Neural cell (in vitro differentiated cells): ENCODE measurements around the gene SYNJ1. TPM values are rescaled to one million over a fixed set of nuclear protein-coding genes. Genes with fewer than 3 reads are reported as not detected.
"Not testable (repeated sequence)": the region's sequence is repeated elsewhere in the genome, so short reads cannot be mapped to it uniquely, and the experiment has no call there.

Experiments used
- H2AFZ ChIP-seq: fragments of 200-600, 300-800 bp; sonication (generic), shearing (Covaris generic); 2 replicates; pipeline ENCODE4 v1.6.0; 2014; ENCODE audit warnings: low read depth, mild to moderate bottlenecking, antibody characterized with exemption, low read length, moderate library complexity
- H3F3A ChIP-seq: fragments of 200-600 bp; shearing (Covaris generic); 2 replicates; pipeline ENCODE4 v1.6.1; 2016; ENCODE audit warnings: mild to moderate bottlenecking, moderate library complexity, mixed read lengths, antibody characterized with exemption, low read length; ENCODE audit not compliant: insufficient read depth, poor library complexity, severe bottlenecking
- H3K27ac ChIP-seq: fragments of 200-600, 300-800 bp; sonication (generic), shearing (Covaris generic); 2 replicates; pipeline ENCODE4 v1.5.1; 2014; ENCODE audit warnings: mild to moderate bottlenecking, low read length, moderate library complexity
- H3K27me3 ChIP-seq: fragments of 300-800, 200-600 bp; sonication (generic), shearing (Covaris generic); 2 replicates; pipeline ENCODE4 v1.6.0; 2014; ENCODE audit warnings: mild to moderate bottlenecking, low read depth, low read length, moderate library complexity; ENCODE audit not compliant: insufficient read depth
- H3K36me3 ChIP-seq: fragments of 300-800, 200-600 bp; sonication (generic), shearing (Covaris generic); 2 replicates; pipeline ENCODE4 v1.5.1; 2014; ENCODE audit warnings: mild to moderate bottlenecking, antibody characterized with exemption, low read length, moderate library complexity; ENCODE audit not compliant: insufficient read depth
- H3K4me2 ChIP-seq: fragments of 300-800, 200-600 bp; sonication (generic), shearing (Covaris generic); 2 replicates; pipeline ENCODE4 v1.6.0; 2014; ENCODE audit warnings: mild to moderate bottlenecking, low read length
- H3K4me3 ChIP-seq: fragments of 300-800, 200-600 bp; sonication (generic), shearing (Covaris generic); 2 replicates; pipeline ENCODE4 v1.5.1; 2014; ENCODE audit warnings: mild to moderate bottlenecking, low read length, moderate library complexity
- H3K79me2 ChIP-seq: fragments of 200-600 bp; shearing (Covaris generic); replicated peaks from 2 replicates; pipeline ENCODE4 v1.6.0; 2014; ENCODE audit warnings: mild to moderate bottlenecking, low read length, moderate library complexity; ENCODE audit not compliant: insufficient read depth
- H3K9ac ChIP-seq: fragments of 300-800, 200-600 bp; sonication (generic), shearing (Covaris generic); 2 replicates; pipeline ENCODE4 v1.6.1; 2016; ENCODE audit warnings: mild to moderate bottlenecking, low read length, mixed read lengths
- H3K9me2 ChIP-seq: fragments of 200-600 bp; shearing (Covaris generic); 2 replicates; pipeline ENCODE4 v1.6.1; 2016; ENCODE audit warnings: mild to moderate bottlenecking, low read length, mixed read lengths; ENCODE audit not compliant: insufficient read depth
- H3K9me3 ChIP-seq: fragments of 200-600, 300-800 bp; sonication (generic), shearing (Covaris generic); 2 replicates; pipeline ENCODE4 v1.6.1; 2016; ENCODE audit warnings: mild to moderate bottlenecking, mixed run types, low read length, moderate library complexity, mixed read lengths
- H4K20me1 ChIP-seq: fragments of 200-600 bp; shearing (Covaris generic); 2 replicates; pipeline ENCODE4 v1.6.1; 2016; ENCODE audit warnings: mild to moderate bottlenecking, mixed run types; ENCODE audit not compliant: insufficient read depth
- CTCF ChIP-seq: fragments of 450-650 bp; IDR thresholded peaks from 2 replicates; pipeline ENCODE4 v1.5.1; 2014; ENCODE audit warnings: antibody characterized with exemption, mild to moderate bottlenecking, moderate library complexity; ENCODE audit not compliant: poor library complexity, severe bottlenecking
- EP300 ChIP-seq: fragments of 450-650 bp; conservative IDR thresholded peaks from 2 replicates; pipeline ENCODE4 v1.6.1; 2014; ENCODE audit warnings: antibody characterized with exemption, mild to moderate bottlenecking, moderate library complexity; ENCODE audit not compliant: poor library complexity, severe bottlenecking
- EZH2 ChIP-seq: fragments of 200-600, 300-800 bp; shearing (Covaris generic), sonication (generic); IDR thresholded peaks from 2 replicates; pipeline ENCODE4 v1.6.1; 2014; ENCODE audit warnings: antibody characterized with exemption, low read length, borderline replicate concordance, mild to moderate bottlenecking; ENCODE audit not compliant: insufficient read depth, poor library complexity, severe bottlenecking
- MXI1 ChIP-seq: fragments of 450-650 bp; conservative IDR thresholded peaks from 2 replicates; pipeline ENCODE4 v1.6.1; 2014; ENCODE audit warnings: antibody characterized with exemption, mild to moderate bottlenecking; ENCODE audit not compliant: poor library complexity, severe bottlenecking
- POLR2AphosphoS5 ChIP-seq: IDR thresholded peaks from 2 replicates; pipeline ENCODE4 v1.6.1; 2012
- RAD21 ChIP-seq: fragments of 450-650 bp; conservative IDR thresholded peaks from 2 replicates; pipeline ENCODE4 v1.6.1; 2014; ENCODE audit warnings: antibody characterized with exemption, mild to moderate bottlenecking, moderate library complexity
- REST ChIP-seq: IDR thresholded peaks from 2 replicates; pipeline ENCODE4 v1.6.1; 2012; ENCODE audit warnings: borderline replicate concordance
- SMC3 ChIP-seq: fragments of 450-650 bp; conservative IDR thresholded peaks from 2 replicates; pipeline ENCODE4 v1.6.1; 2014; ENCODE audit warnings: antibody characterized with exemption, mild to moderate bottlenecking, moderate library complexity; ENCODE audit not compliant: poor library complexity
- TAF1 ChIP-seq: IDR thresholded peaks from 2 replicates; pipeline ENCODE4 v1.6.1; 2012; ENCODE audit warnings: low read depth
- polyA plus RNA-seq: library from polyadenylated mRNA; depleted of rRNA; stranded (reverse); fragments of >200 nt; gene quantifications from 2 replicates; pipeline ENCODE4 v1.2.3, GENCODE V29; 2014

SYNJ1 gene
- polyA plus RNA-seq, 1 donor from 2014 or later: 24.1 TPM

- Histone ChIP-seq H2AFZ (no peak overlapping the region), H3K79me2 (peaks cover 7% of the 10 kb centered on the region), H3K27ac (no peak overlapping the region), H3K27me3 (no peaks in the 10 kb centered on the region), H3K9ac (no peak overlapping the region), H4K20me1 (peaks cover 3% of the 10 kb centered on the region), H3K9me2 (no peaks in the 10 kb centered on the region), H3K4me3 (no peak overlapping the region), H3K36me3 (peaks cover 7% of the 10 kb centered on the region), H3K4me2 (no peak overlapping the region), H3K9me3 (no peaks in the 10 kb centered on the region), H3F3A (no peaks in the 10 kb centered on the region)
- no peak for TF ChIP-seq RAD21
- no peak for TF ChIP-seq MXI1
- no peak for TF ChIP-seq EZH2
- no peak for TF ChIP-seq EP300
- TF ChIP-seq TAF1: no peak
- no peak for TF ChIP-seq POLR2AphosphoS5
- TF ChIP-seq REST: no peak
- no peak for TF ChIP-seq SMC3
- no peak for TF ChIP-seq CTCF
These were observed 12.1 kb upstream of the SYNJ1 start for GRCh38 chr21:32739946-32740345.

GRCh38 chr21:32736083-32736482, 8.3 kb upstream of the SYNJ1 start:
- H3K9me2 ChIP-seq, H3K27me3 ChIP-seq, H3K9ac ChIP-seq, H3K36me3 ChIP-seq, H3K4me3 ChIP-seq, H3K27ac ChIP-seq, H3K79me2 ChIP-seq, H2AFZ ChIP-seq, H3K9me3 ChIP-seq, H3F3A ChIP-seq, H3K4me2 ChIP-seq, H4K20me1 ChIP-seq: not testable (repeated sequence)

- Histone ChIP-seq H2AFZ (no peak overlapping the region), H3K9me2 (no peaks in the 10 kb centered on the region), H3K27ac (no peak overlapping the region), H3K27me3 (no peaks in the 10 kb centered on the region), H3K4me2 (no peak overlapping the region), H3K9me3 (no peaks in the 10 kb centered on the region), H3K9ac (no peak overlapping the region), H3K4me3 (no peak overlapping the region), H3F3A (no peaks in the 10 kb centered on the region), H4K20me1 (peaks cover 3% of the 10 kb centered on the region), H3K79me2 (no peaks in the 10 kb centered on the region), H3K36me3 (no peaks in the 10 kb centered on the region)
- TF ChIP-seq REST: no peak
These were observed 7.7 kb upstream of the SYNJ1 start for GRCh38 chr21:32735524-32735923.
